HL-60 (cell line): Measurements from ENCODE around the gene RAB25.

Source experiments
- GABPA ChIP-seq: IDR thresholded peaks from 2 replicates; pipeline ENCODE4 v1.6.1; 2012; ENCODE audit warnings: low read depth
- POLR2AphosphoS5 ChIP-seq: IDR thresholded peaks from 2 replicates; pipeline ENCODE4 v1.6.1; 2012; ENCODE audit warnings: low read depth
- SPI1 ChIP-seq: IDR thresholded peaks from 2 replicates; pipeline ENCODE4 v1.6.1; 2012; ENCODE audit warnings: low read depth, mild to moderate bottlenecking, borderline replicate concordance
- TF ChIP-seq, protein P1 (sequence below): IDR thresholded peaks from one replicate; pipeline ENCODE4 v1.5.1; 2011; ENCODE audit warnings: low read length, control low read depth, inconsistent platforms; ENCODE audit not compliant: insufficient read depth
- TF ChIP-seq, protein P2 (sequence below): IDR thresholded peaks from 2 replicates; pipeline ENCODE4 v1.6.1; 2012; ENCODE audit warnings: low read depth; ENCODE audit not compliant: insufficient replicate concordance

DNA sequence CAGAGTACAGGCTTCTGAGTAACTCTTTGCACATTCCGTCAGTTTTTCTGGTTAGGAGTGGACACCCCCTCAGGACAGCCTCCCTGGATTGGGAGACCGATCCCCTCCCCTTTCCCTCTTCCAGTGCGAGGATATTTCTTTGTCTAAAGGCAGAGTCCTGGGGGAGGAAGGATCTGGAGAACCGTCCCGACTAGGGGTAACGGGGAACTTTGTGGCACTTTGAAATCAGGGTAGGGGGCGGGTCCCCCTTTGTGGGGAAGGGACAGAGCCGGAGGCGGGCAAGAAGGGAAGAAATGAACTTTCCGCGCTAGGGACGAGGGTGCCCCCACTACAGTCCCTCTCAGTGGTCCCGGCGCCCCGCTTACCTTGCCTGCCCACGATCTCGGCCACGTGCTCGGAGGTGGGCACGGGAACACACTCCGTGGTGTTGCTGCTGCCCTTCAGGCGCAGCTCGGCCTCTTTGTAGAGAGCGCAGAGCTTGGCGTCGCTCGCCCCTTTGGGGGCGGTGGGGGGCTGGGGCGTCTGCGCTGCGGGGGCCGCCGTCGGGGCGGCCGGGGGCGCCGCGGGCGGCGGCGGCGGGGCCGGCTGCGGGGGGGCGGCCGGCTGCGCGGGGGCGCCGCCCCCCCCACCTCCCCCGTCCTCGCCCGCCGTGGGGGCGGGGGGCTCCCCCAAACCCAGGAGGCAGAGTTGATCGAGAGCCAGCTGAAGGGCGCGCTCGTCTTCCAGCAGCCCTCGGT, 20.4 kb downstream of the RAB25 start:
- TF ChIP-seq, protein P1, sequence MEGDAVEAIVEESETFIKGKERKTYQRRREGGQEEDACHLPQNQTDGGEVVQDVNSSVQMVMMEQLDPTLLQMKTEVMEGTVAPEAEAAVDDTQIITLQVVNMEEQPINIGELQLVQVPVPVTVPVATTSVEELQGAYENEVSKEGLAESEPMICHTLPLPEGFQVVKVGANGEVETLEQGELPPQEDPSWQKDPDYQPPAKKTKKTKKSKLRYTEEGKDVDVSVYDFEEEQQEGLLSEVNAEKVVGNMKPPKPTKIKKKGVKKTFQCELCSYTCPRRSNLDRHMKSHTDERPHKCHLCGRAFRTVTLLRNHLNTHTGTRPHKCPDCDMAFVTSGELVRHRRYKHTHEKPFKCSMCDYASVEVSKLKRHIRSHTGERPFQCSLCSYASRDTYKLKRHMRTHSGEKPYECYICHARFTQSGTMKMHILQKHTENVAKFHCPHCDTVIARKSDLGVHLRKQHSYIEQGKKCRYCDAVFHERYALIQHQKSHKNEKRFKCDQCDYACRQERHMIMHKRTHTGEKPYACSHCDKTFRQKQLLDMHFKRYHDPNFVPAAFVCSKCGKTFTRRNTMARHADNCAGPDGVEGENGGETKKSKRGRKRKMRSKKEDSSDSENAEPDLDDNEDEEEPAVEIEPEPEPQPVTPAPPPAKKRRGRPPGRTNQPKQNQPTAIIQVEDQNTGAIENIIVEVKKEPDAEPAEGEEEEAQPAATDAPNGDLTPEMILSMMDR: no peak
- TF ChIP-seq GABPA (no peak), POLR2AphosphoS5 (no peak), SPI1 (no peak)
- TF ChIP-seq, protein P2, sequence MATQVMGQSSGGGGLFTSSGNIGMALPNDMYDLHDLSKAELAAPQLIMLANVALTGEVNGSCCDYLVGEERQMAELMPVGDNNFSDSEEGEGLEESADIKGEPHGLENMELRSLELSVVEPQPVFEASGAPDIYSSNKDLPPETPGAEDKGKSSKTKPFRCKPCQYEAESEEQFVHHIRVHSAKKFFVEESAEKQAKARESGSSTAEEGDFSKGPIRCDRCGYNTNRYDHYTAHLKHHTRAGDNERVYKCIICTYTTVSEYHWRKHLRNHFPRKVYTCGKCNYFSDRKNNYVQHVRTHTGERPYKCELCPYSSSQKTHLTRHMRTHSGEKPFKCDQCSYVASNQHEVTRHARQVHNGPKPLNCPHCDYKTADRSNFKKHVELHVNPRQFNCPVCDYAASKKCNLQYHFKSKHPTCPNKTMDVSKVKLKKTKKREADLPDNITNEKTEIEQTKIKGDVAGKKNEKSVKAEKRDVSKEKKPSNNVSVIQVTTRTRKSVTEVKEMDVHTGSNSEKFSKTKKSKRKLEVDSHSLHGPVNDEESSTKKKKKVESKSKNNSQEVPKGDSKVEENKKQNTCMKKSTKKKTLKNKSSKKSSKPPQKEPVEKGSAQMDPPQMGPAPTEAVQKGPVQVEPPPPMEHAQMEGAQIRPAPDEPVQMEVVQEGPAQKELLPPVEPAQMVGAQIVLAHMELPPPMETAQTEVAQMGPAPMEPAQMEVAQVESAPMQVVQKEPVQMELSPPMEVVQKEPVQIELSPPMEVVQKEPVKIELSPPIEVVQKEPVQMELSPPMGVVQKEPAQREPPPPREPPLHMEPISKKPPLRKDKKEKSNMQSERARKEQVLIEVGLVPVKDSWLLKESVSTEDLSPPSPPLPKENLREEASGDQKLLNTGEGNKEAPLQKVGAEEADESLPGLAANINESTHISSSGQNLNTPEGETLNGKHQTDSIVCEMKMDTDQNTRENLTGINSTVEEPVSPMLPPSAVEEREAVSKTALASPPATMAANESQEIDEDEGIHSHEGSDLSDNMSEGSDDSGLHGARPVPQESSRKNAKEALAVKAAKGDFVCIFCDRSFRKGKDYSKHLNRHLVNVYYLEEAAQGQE: no peak
